NCI-H1694 treated with DMSO at 0.1 percent for 48 hours (cell line): Measurements from ENCODE around the gene AUNIP.
A peak's percentile ranks its signal among the peaks of the same experiment; 100 is the strongest.

ENCODE experiments used
- DNase-seq: peaks from one replicate; lab custom pipeline; 2025; lab: John Stamatoyannopoulos, UW

Gene AUNIP

GRCh38 chr1:25809283-25809926 is 49.9 kb downstream of the AUNIP start:
- DNase-seq = no peak

- DNase-seq = no peak
Observed at GRCh38 chr1:25808481-25809244, 50.6 kb downstream of the AUNIP start.

GRCh38 chr1:25807480-25808390 is 51.5 kb downstream of the AUNIP start:
- no peak for DNase-seq

- no peak for DNase-seq
Observed at GRCh38 chr1:25806418-25806817, 52.8 kb downstream of the AUNIP start.

- DNase-seq = no peak
Observed at GRCh38 chr1:25805863-25806225, 53.4 kb downstream of the AUNIP start.

- DNase-seq = no peak
Observed at GRCh38 chr1:25804964-25805862, 54.0 kb downstream of the AUNIP start.

- no peak for DNase-seq
Observed at GRCh38 chr1:25804244-25804963, 54.9 kb downstream of the AUNIP start.

- no peak for DNase-seq
Observed at GRCh38 chr1:25803368-25803767, 55.9 kb downstream of the AUNIP start.

GRCh38 chr1:25802915-25803314 is 56.3 kb downstream of the AUNIP start:
- DNase-seq = no peak

- DNase-seq = no peak
Observed at GRCh38 chr1:25800703-25801377, 58.4 kb downstream of the AUNIP start.

- DNase-seq = peak; percentile 33
Observed at GRCh38 chr1:25799935-25800702, 59.1 kb downstream of the AUNIP start, which contains the start of gene SELENON. TSS of gene SELENON (plus strand) at chr1:25800193. CDS start at chr1:25800231, 38 bp downstream.

- DNase-seq = no peak
Observed at GRCh38 chr1:25799352-25799934, 59.8 kb downstream of the AUNIP start.

GRCh38 chr1:25798666-25799351 is 60.4 kb downstream of the AUNIP start:
- DNase-seq = no peak

GRCh38 chr1:25797939-25798338 is 61.3 kb downstream of the AUNIP start:
- DNase-seq = peak; percentile 44

GRCh38 chr1:25796811-25797458 is 62.3 kb downstream of the AUNIP start:
- peak; percentile 92 for DNase-seq

GRCh38 chr1:25795946-25796810 is 63.1 kb downstream of the AUNIP start:
- DNase-seq = peak; percentile 52

- DNase-seq = no peak
Observed at GRCh38 chr1:25795211-25795610, 64.0 kb downstream of the AUNIP start.
